HCT116 (cell line): ENCODE measurements around the gene NEURL3. TPM values are rescaled to one million over a fixed set of nuclear protein-coding genes. Genes with fewer than 3 reads are reported as not detected.

Experiments
- ATAC-seq: fragments of 200-7000 bp; cut with Tn5 transposase; 2 replicates; pipeline ENCODE4 v1.9.1; 2020; ENCODE audit warnings: mild to moderate bottlenecking, moderate library complexity
- BruUV-seq: library from RNA; stranded (reverse); fragments of 400-500 nt; replicated peaks from 2 replicates; lab custom pipeline; 2021; lab: Mats Ljungman, UMichigan
- CTCF ChIA-PET: fragments of 300-600 bp; sonication (Branson Sonifier 250); formaldehyde crosslinking; loops from one replicate; lab custom pipeline; 2021; ENCODE audit warnings: antibody characterized with exemption; lab: Charles Lee
- POLR2A ChIA-PET: fragments of 300-600, 350-600 bp; sonication (Branson Sonifier 250); formaldehyde crosslinking; loops from one replicate; lab custom pipeline; 2021; ENCODE audit warnings: antibody characterized with exemption; lab: Charles Lee
- RAD21 ChIA-PET, 2 experiments: fragments of 300-600 bp; sonication (Branson Sonifier 250); formaldehyde crosslinking; loops; one replicate each; lab custom pipeline; 2023; ENCODE audit warnings: low total read pairs in 2 of 2; ENCODE audit not compliant: uncharacterized antibody in 2 of 2, unreplicated experiment in 2 of 2, low non-redundant PET in 1 of 2; lab: Charles Lee
- DNase-seq: peaks from one replicate; pipeline ENCODE4 v3.0.0-alpha.2; 2010; ENCODE audit warnings: low read depth, low spot score
- H2AFZ ChIP-seq: fragments of 200-600 bp; shearing (Covaris generic), sonication (generic); 2 replicates; pipeline ENCODE4 v1.6.1; 2017; ENCODE audit warnings: low read depth, mixed run types, mixed read lengths, antibody characterized with exemption, low read length; ENCODE audit not compliant: poor library complexity, severe bottlenecking
- H3K27ac ChIP-seq: 2 replicates; pipeline ENCODE4 v1.5.1; 2012; ENCODE audit warnings: low read depth, low read length
- H3K27me3 ChIP-seq: fragments of 200-600 bp; sonication (generic); 2 replicates; pipeline ENCODE4 v1.6.1; 2016; ENCODE audit warnings: mixed run types, low read length, mixed read lengths; ENCODE audit not compliant: insufficient read depth
- H3K36me3 ChIP-seq, 2 experiments: fragments of 200-500 bp in 1 of 2; fragments of 200-600 bp in 1 of 2; sonication (Bioruptor generic) in 1 of 2; sonication (generic) in 1 of 2; 2 replicates each; pipeline versions ENCODE4 v1.5.1 to v1.6.1; 2014 to 2016; ENCODE audit warnings: low read length in 2 of 2, inconsistent platforms in 1 of 2, mixed read lengths in 1 of 2, mixed run types in 1 of 2; ENCODE audit not compliant: insufficient read depth in 2 of 2, control insufficient read depth in 1 of 2
- H3K4me1 ChIP-seq, 2 experiments: fragments of 200-600 bp in 1 of 2; sonication (generic) in 1 of 2; 2 replicates each; pipeline versions ENCODE4 v1.5.1 to v1.6.1; 2012 to 2017; ENCODE audit warnings: low read length in 2 of 2, inconsistent platforms in 1 of 2, mild to moderate bottlenecking in 1 of 2, mixed read lengths in 1 of 2, mixed run types in 1 of 2, moderate library complexity in 1 of 2; ENCODE audit not compliant: insufficient read depth in 2 of 2, control insufficient read depth in 1 of 2
- H3K4me2 ChIP-seq: fragments of 200-600 bp; sonication (generic); 2 replicates; pipeline ENCODE4 v1.6.1; 2017; ENCODE audit warnings: mixed run types, low read length, mixed read lengths
- H3K4me3 ChIP-seq, 2 experiments: fragments of 200-600 bp in 1 of 2; sonication (generic) in 1 of 2; replicated peaks in 1 of 2; 2 replicates each; pipeline ENCODE4 v1.5.1; 2011 to 2016; ENCODE audit warnings: low read length in 2 of 2, control low read depth in 1 of 2, low read depth in 1 of 2, mild to moderate bottlenecking in 1 of 2, mixed read lengths in 1 of 2, mixed run types in 1 of 2
- H3K79me2 ChIP-seq: fragments of 200-600 bp; sonication (generic); 2 replicates; pipeline ENCODE4 v1.6.1; 2017; ENCODE audit warnings: mild to moderate bottlenecking, mixed run types, low read length, moderate library complexity, mixed read lengths; ENCODE audit not compliant: insufficient read depth
- H3K9ac ChIP-seq: fragments of 200-600 bp; sonication (generic); 2 replicates; pipeline ENCODE4 v1.6.1; 2016; ENCODE audit warnings: low read length, mixed read lengths
- H3K9me2 ChIP-seq: fragments of 200-600 bp; sonication (generic), shearing (Covaris generic); 2 replicates; pipeline ENCODE4 v1.6.1; 2017; ENCODE audit warnings: mixed run types, mild to moderate bottlenecking, moderate library complexity; ENCODE audit not compliant: insufficient read depth
- H3K9me3 ChIP-seq, 2 experiments: fragments of 200-500 bp in 1 of 2; fragments of 200-600 bp in 1 of 2; sonication (Bioruptor generic) in 1 of 2; sonication (generic) in 1 of 2; 2 replicates each; pipeline ENCODE4 v1.6.1; 2014 to 2017; ENCODE audit warnings: low read length in 2 of 2, mixed read lengths in 2 of 2, inconsistent platforms in 1 of 2, low read depth in 1 of 2, mild to moderate bottlenecking in 1 of 2, mixed run types in 1 of 2, moderate library complexity in 1 of 2; ENCODE audit not compliant: control insufficient read depth in 1 of 2, insufficient read depth in 1 of 2
- H4K20me1 ChIP-seq: fragments of 200-600 bp; sonication (generic), shearing (Covaris generic); 2 replicates; pipeline ENCODE4 v1.6.1; 2017; ENCODE audit warnings: mixed run types, mild to moderate bottlenecking, moderate library complexity; ENCODE audit not compliant: insufficient read depth
- CBX3 ChIP-seq: IDR thresholded peaks from 2 replicates; pipeline ENCODE4 v1.6.1; 2012; ENCODE audit warnings: low read depth
- CEBPB ChIP-seq: IDR thresholded peaks from 2 replicates; pipeline ENCODE4 v1.6.1; 2012; ENCODE audit warnings: low read depth
- EZH2 ChIP-seq: fragments of 200-600 bp; sonication (generic); IDR thresholded peaks from 2 replicates; pipeline ENCODE4 v1.6.1; 2017; ENCODE audit warnings: antibody characterized with exemption, mixed run types
- FOSL1 ChIP-seq: IDR thresholded peaks from 2 replicates; pipeline ENCODE4 v1.6.1; 2012; ENCODE audit warnings: low read depth
- POLR2A ChIP-seq: IDR thresholded peaks from 2 replicates; pipeline ENCODE4 v1.7.0; 2011; ENCODE audit warnings: borderline replicate concordance; ENCODE audit not compliant: insufficient read depth, insufficient read length; ENCODE audit errors: extremely low read depth
- POLR2AphosphoS5 ChIP-seq: IDR thresholded peaks from 2 replicates; pipeline ENCODE4 v1.6.1; 2011; ENCODE audit warnings: mild to moderate bottlenecking, low read depth, low read length, moderate library complexity
- RAD21 ChIP-seq: IDR thresholded peaks from 2 replicates; pipeline ENCODE4 v1.6.1; 2012; ENCODE audit warnings: low read depth, mild to moderate bottlenecking
- SIN3A ChIP-seq: IDR thresholded peaks from 2 replicates; pipeline ENCODE4 v1.6.1; 2012; ENCODE audit warnings: low read depth
- SP1 ChIP-seq: IDR thresholded peaks from 2 replicates; pipeline ENCODE4 v1.6.1; 2012; ENCODE audit warnings: low read depth
- SRF ChIP-seq: IDR thresholded peaks from 2 replicates; pipeline ENCODE4 v1.6.1; 2012; ENCODE audit warnings: low read depth
- TCF7L2 ChIP-seq: IDR thresholded peaks from 2 replicates; pipeline ENCODE4 v1.7.0; 2011; ENCODE audit warnings: borderline replicate concordance, inconsistent platforms; ENCODE audit not compliant: insufficient read depth, insufficient read length; ENCODE audit errors: extremely low read depth
- YY1 ChIP-seq: IDR thresholded peaks from 2 replicates; pipeline ENCODE4 v1.6.1; 2011; ENCODE audit warnings: low read length, low read depth, moderate library complexity, mild to moderate bottlenecking; ENCODE audit not compliant: insufficient replicate concordance; ENCODE audit errors: extremely low read depth
- ZFX ChIP-seq: fragments of 450-650 bp; IDR thresholded peaks from 2 replicates; pipeline ENCODE4 v1.6.1; 2017
- ZNF274 ChIP-seq: fragments of 200-500 bp; sonication (Bioruptor generic); IDR thresholded peaks from 2 replicates; pipeline ENCODE4 v1.6.1; 2014; ENCODE audit warnings: mild to moderate bottlenecking, low read depth, low read length, inconsistent platforms
- intact Hi-C: fragments of 100-400 bp; cut with micrococcal nuclease; formaldehyde crosslinking; loops from 2 replicates; pipeline ENCODE4 v1.10.0; 2022
- total RNA-seq: library from RNA; stranded (reverse); gene quantifications from one replicate; pipeline ENCODE4 v1.2.1, GENCODE V29; 2021; ENCODE audit not compliant: unreplicated experiment
- TF ChIP-seq, protein P1 (sequence below): IDR thresholded peaks from 2 replicates; pipeline ENCODE4 v1.6.1; 2012
- TF ChIP-seq, protein P2 (sequence below): IDR thresholded peaks from 2 replicates; pipeline ENCODE4 v1.6.1; 2012; ENCODE audit warnings: low read depth
- TF ChIP-seq, protein P3 (sequence below), 3 experiments: fragments of 200-600 bp in 1 of 3; sonication (generic) in 1 of 3; IDR thresholded peaks in 2 of 3; conservative IDR thresholded peaks in 1 of 3; 2 replicates each; pipeline ENCODE4 v1.5.1; 2012 to 2017; ENCODE audit warnings: low read depth in 2 of 3, low read length in 2 of 3, antibody characterized with exemption in 1 of 3, borderline replicate concordance in 1 of 3, control low read depth in 1 of 3, mild to moderate bottlenecking in 1 of 3, mixed read lengths in 1 of 3, mixed run types in 1 of 3, moderate library complexity in 1 of 3; ENCODE audit not compliant: insufficient read depth in 1 of 3

The NEURL3 gene
- total RNA-seq, 1 experiment from 2014 or later: not detected

DNA sequence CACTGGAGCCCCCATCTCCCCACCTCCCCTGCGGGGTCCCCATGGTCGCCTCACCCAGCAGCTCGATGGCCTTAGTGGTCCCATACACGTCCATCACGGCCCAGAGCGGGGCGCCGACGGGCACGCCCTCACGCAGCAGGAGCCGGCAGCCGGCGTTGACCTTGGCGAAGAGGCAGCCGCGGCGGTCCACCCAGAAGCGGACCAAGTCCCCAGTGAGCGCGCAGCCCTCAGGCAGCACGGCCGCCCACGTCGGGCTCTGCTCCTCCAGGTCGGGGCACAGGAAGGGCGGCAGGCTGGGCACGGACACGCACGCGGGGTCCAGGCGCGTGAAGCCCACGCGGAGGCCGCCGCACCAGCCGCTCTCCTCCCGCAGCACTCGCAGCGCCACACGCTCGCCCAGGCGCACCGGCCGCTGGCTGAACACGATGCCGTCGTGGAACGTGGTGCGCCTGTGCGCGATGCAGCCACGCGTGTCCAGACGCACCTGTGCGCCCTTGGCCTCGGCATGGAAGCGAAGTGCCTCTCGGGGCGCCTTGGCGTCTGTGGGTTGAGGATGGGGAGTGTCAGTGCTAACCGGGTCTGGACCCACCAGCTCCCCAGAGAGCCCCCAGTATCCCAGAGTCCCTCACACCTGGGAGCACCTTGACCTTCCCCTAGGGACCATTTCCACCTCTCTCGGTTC is 4.6 kb downstream of the NEURL3 start (continued):
- no peak for TF ChIP-seq ZNF274
- TF ChIP-seq, protein P1, sequence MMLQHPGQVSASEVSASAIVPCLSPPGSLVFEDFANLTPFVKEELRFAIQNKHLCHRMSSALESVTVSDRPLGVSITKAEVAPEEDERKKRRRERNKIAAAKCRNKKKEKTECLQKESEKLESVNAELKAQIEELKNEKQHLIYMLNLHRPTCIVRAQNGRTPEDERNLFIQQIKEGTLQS: no peak

DNA sequence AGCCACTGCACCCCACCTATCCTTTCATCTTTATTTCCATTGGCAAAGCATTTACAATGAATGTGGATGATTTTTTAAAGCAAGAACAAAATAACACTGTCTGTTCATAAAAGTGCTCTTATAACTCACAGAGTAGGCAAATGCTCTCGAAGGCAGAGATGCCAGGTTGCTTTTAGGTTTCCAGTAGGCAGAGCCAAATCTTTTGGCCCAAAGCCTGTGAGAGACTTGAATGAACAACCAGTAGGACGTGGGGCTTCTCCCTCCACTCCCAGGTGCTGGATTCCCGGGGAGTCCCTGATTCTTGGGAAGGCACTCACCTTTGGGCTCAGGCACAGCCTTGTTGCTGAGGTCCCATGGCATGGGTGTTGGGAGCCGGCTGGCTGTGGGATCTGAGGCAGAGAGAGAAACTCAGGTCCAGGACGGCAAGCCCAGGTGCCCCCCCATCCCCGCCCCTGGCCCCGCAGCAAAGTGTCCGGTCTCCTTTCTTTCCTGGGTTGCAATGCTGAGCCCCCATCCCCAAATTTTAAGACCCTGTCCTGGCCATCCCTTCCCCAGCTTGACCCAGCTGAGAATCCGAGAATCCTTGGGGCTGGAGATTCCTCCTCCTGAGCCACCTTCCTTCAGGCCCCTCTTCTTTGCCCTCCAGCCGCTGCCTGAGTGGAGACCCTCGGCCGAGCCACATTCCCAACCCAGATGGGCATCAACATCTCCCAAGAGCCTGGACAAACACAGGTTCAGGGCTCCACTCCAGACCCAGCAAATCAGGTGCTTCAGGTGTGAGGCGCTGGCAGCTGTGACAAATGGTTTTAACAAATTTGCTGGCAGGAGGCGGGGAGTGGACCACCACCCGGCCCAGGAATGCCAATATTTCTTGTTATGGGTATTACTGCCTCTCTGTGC is 5.8 kb downstream of the NEURL3 start:
- no peaks in the 10 kb centered on the region for H3K27me3 ChIP-seq
- intact Hi-C loops: no loop called here
- no peaks in the 10 kb centered on the region for H3K36me3 ChIP-seq
- H3K4me1 ChIP-seq: peaks cover 0 to 11% of the 10 kb centered on the region in 2 experiments; a peak in 1 of 4 replicates
- ATAC-seq: no peak
- no peak overlapping the region for H3K27ac ChIP-seq
- RAD21 ChIA-PET: no interaction called here
- H3K9me3 ChIP-seq: no peaks in the 10 kb centered on the region
- no peaks in the 10 kb centered on the region for H3K9me2 ChIP-seq
- TF ChIP-seq FOSL1 (no peak), POLR2A (no peak), POLR2AphosphoS5 (no peak), CEBPB (no peak), ZFX (no peak), SRF (no peak), SP1 (no peak), CBX3 (no peak), RAD21 (no peak), EZH2 (no peak), TCF7L2 (no peak), SIN3A (no peak), YY1 (no peak)
- TF ChIP-seq, protein P2, sequence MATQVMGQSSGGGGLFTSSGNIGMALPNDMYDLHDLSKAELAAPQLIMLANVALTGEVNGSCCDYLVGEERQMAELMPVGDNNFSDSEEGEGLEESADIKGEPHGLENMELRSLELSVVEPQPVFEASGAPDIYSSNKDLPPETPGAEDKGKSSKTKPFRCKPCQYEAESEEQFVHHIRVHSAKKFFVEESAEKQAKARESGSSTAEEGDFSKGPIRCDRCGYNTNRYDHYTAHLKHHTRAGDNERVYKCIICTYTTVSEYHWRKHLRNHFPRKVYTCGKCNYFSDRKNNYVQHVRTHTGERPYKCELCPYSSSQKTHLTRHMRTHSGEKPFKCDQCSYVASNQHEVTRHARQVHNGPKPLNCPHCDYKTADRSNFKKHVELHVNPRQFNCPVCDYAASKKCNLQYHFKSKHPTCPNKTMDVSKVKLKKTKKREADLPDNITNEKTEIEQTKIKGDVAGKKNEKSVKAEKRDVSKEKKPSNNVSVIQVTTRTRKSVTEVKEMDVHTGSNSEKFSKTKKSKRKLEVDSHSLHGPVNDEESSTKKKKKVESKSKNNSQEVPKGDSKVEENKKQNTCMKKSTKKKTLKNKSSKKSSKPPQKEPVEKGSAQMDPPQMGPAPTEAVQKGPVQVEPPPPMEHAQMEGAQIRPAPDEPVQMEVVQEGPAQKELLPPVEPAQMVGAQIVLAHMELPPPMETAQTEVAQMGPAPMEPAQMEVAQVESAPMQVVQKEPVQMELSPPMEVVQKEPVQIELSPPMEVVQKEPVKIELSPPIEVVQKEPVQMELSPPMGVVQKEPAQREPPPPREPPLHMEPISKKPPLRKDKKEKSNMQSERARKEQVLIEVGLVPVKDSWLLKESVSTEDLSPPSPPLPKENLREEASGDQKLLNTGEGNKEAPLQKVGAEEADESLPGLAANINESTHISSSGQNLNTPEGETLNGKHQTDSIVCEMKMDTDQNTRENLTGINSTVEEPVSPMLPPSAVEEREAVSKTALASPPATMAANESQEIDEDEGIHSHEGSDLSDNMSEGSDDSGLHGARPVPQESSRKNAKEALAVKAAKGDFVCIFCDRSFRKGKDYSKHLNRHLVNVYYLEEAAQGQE: no peak
- TF ChIP-seq, protein P3, sequence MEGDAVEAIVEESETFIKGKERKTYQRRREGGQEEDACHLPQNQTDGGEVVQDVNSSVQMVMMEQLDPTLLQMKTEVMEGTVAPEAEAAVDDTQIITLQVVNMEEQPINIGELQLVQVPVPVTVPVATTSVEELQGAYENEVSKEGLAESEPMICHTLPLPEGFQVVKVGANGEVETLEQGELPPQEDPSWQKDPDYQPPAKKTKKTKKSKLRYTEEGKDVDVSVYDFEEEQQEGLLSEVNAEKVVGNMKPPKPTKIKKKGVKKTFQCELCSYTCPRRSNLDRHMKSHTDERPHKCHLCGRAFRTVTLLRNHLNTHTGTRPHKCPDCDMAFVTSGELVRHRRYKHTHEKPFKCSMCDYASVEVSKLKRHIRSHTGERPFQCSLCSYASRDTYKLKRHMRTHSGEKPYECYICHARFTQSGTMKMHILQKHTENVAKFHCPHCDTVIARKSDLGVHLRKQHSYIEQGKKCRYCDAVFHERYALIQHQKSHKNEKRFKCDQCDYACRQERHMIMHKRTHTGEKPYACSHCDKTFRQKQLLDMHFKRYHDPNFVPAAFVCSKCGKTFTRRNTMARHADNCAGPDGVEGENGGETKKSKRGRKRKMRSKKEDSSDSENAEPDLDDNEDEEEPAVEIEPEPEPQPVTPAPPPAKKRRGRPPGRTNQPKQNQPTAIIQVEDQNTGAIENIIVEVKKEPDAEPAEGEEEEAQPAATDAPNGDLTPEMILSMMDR (IDR thresholded peaks at IDR 0.05 in 2 of 3, conservative IDR thresholded peaks at IDR 0.05 in 1 of 3; ENCODE audit: borderline replicate concordance in 1 of 3, insufficient read depth in 1 of 3, low read depth in 2 of 3, low read length in 2 of 3): no peak
- TF ChIP-seq, protein P1: no peak
- TF ChIP-seq, all 23 proteins: peak for 0
- H3K4me3 ChIP-seq: no peak overlapping the region
- no peak overlapping the region for H3K9ac ChIP-seq
- CTCF ChIA-PET: no interaction called here
- H3K79me2 ChIP-seq: no peaks in the 10 kb centered on the region
- POLR2A ChIA-PET: no interaction called here
- no peaks in the 10 kb centered on the region for H4K20me1 ChIP-seq
- no TSS peak for BruUV-seq
- no peak for DNase-seq
- no peak overlapping the region for H3K4me2 ChIP-seq
- H2AFZ ChIP-seq: no peak overlapping the region
